SU-DHL-6 (cell line): ENCODE measurements around the gene C1QTNF1.

Experiments used
- H2AFZ ChIP-seq: fragments of 200-600 bp; sonication (generic); 2 replicates; pipeline ENCODE4 v1.6.1; 2014; ENCODE audit warnings: low read depth, mild to moderate bottlenecking, moderate library complexity, mixed read lengths, antibody characterized with exemption, low read length; ENCODE audit not compliant: severe bottlenecking
- H3F3A ChIP-seq: fragments of 200-600 bp; shearing (Covaris generic); 2 replicates; pipeline ENCODE4 v1.6.0; 2016; ENCODE audit warnings: antibody characterized with exemption, mild to moderate bottlenecking; ENCODE audit not compliant: insufficient read depth
- H3K27ac ChIP-seq: fragments of 200-600 bp; sonication (generic); 2 replicates; pipeline ENCODE4 v1.5.1; 2016; ENCODE audit warnings: low read depth, mild to moderate bottlenecking, low read length, moderate library complexity, mixed read lengths
- H3K27me3 ChIP-seq: fragments of 200-600 bp; sonication (generic), shearing (Covaris generic); 2 replicates; pipeline ENCODE4 v1.6.0; 2014; ENCODE audit warnings: mild to moderate bottlenecking, low read length
- H3K36me3 ChIP-seq: fragments of 200-600 bp; sonication (generic); 2 replicates; pipeline ENCODE4 v1.6.1; 2014; ENCODE audit warnings: mild to moderate bottlenecking, low read length, mixed read lengths
- H3K4me2 ChIP-seq: fragments of 300-600, 200-600 bp; shearing (Covaris generic), sonication (generic); 2 replicates; pipeline ENCODE4 v1.6.0; 2014; ENCODE audit warnings: low read length, low read depth, mild to moderate bottlenecking; ENCODE audit not compliant: poor library complexity, severe bottlenecking
- H3K4me3 ChIP-seq: fragments of 200-600 bp; sonication (generic); 2 replicates; pipeline ENCODE4 v1.5.1; 2014; ENCODE audit warnings: antibody characterized with exemption, low read length, mild to moderate bottlenecking, mixed read lengths; ENCODE audit not compliant: insufficient read depth, poor library complexity, severe bottlenecking
- H3K79me2 ChIP-seq: fragments of 200-600 bp; sonication (generic); 2 replicates; pipeline ENCODE4 v1.6.1; 2014; ENCODE audit warnings: mild to moderate bottlenecking, low read length, moderate library complexity; ENCODE audit not compliant: insufficient read depth
- H3K9ac ChIP-seq: fragments of 200-600 bp; sonication (generic); 2 replicates; pipeline ENCODE4 v1.7.0; 2014; ENCODE audit warnings: mild to moderate bottlenecking, low read length
- H3K9me2 ChIP-seq: fragments of 200-600 bp; sonication (generic); replicated peaks from 2 replicates; pipeline ENCODE4 v1.6.1; 2014; ENCODE audit warnings: low read length; ENCODE audit not compliant: insufficient read depth
- H3K9me3 ChIP-seq: fragments of 200-600 bp; sonication (generic); 2 replicates; pipeline ENCODE4 v1.6.1; 2014; ENCODE audit warnings: low read length, mixed read lengths; ENCODE audit not compliant: insufficient read depth
- H4K20me1 ChIP-seq: fragments of 200-600 bp; sonication (generic); 2 replicates; pipeline ENCODE4 v1.6.1; 2014; ENCODE audit warnings: low read depth, mild to moderate bottlenecking, antibody characterized with exemption, low read length, moderate library complexity, mixed read lengths
- CTCF ChIP-seq: fragments of 200-600 bp; sonication (generic); IDR thresholded peaks from one replicate; pipeline ENCODE4 v1.5.1; 2017; ENCODE audit warnings: antibody characterized with exemption, mild to moderate bottlenecking, low read length, moderate library complexity; ENCODE audit not compliant: insufficient read depth, poor library complexity, severe bottlenecking
- EZH2phosphoT487 ChIP-seq: fragments of 200-600 bp; sonication (generic), shearing (Covaris generic); conservative IDR thresholded peaks from 2 replicates; pipeline ENCODE4 v1.6.1; 2018; ENCODE audit warnings: mild to moderate bottlenecking, antibody characterized with exemption, low read length, moderate library complexity, mixed read lengths

Gene C1QTNF1

DNA sequence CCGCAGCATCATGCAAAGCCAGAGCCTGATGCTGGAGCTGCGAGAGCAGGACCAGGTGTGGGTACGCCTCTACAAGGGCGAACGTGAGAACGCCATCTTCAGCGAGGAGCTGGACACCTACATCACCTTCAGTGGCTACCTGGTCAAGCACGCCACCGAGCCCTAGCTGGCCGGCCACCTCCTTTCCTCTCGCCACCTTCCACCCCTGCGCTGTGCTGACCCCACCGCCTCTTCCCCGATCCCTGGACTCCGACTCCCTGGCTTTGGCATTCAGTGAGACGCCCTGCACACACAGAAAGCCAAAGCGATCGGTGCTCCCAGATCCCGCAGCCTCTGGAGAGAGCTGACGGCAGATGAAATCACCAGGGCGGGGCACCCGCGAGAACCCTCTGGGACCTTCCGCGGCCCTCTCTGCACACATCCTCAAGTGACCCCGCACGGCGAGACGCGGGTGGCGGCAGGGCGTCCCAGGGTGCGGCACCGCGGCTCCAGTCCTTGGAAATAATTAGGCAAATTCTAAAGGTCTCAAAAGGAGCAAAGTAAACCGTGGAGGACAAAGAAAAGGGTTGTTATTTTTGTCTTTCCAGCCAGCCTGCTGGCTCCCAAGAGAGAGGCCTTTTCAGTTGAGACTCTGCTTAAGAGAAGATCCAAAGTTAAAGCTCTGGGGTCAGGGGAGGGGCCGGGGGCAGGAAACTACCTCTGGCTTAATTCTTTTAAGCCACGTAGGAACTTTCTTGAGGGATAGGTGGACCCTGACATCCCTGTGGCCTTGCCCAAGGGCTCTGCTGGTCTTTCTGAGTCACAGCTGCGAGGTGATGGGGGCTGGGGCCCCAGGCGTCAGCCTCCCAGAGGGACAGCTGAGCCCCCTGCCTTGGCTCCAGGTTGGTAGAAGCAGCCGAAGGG is 24.2 kb downstream of the C1QTNF1 start:
- no peak overlapping the region for H3K27ac ChIP-seq
- TF ChIP-seq CTCF (no peak), EZH2phosphoT487 (no peak)
- no peak overlapping the region for H3K4me2 ChIP-seq
- H3K79me2 ChIP-seq = no peaks in the 10 kb centered on the region
- H4K20me1 ChIP-seq = no peaks in the 10 kb centered on the region
- no peak overlapping the region for H2AFZ ChIP-seq
- H3K27me3 ChIP-seq = no peaks in the 10 kb centered on the region
- H3K4me3 ChIP-seq = no peak overlapping the region
- H3K9ac ChIP-seq = no peak overlapping the region
- H3K9me3 ChIP-seq = no peaks in the 10 kb centered on the region
- H3K9me2 ChIP-seq = no peaks in the 10 kb centered on the region
- no peaks in the 10 kb centered on the region for H3K36me3 ChIP-seq
- H3F3A ChIP-seq = no peaks in the 10 kb centered on the region

- Histone ChIP-seq H3K9me2 (no peaks in the 10 kb centered on the region), H3K27ac (no peak overlapping the region), H4K20me1 (no peaks in the 10 kb centered on the region), H3K4me3 (no peak overlapping the region), H3K9me3 (no peaks in the 10 kb centered on the region), H3F3A (no peaks in the 10 kb centered on the region), H3K9ac (no peak overlapping the region), H3K36me3 (no peaks in the 10 kb centered on the region), H3K79me2 (no peaks in the 10 kb centered on the region), H3K27me3 (no peaks in the 10 kb centered on the region), H2AFZ (no peak overlapping the region), H3K4me2 (no peak overlapping the region)
- TF ChIP-seq EZH2phosphoT487 (no peak), CTCF (no peak)
Observed at GRCh38 chr17:79048826-79049755, 25.1 kb downstream of the C1QTNF1 start.

DNA sequence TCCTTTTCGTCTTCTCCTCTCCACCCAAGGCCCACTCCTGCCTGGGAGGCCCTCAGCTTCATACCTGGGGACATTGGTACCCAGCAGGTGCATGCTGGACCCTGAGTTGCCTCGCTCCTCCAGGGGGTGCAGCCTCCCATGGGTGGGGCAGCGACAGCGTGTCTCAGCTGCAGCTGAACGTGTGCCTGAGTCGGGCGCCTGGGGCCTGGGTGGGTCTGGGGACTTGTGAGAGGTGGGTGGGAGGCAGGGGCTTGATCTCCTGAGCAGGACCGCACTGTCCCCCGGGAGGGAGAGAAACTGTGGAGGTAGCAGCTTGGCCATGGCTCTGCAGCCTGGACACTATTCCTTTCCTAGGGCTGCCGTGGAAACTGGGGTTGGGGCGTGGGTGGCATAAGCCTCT is 25.9 kb downstream of the C1QTNF1 start:
- Histone ChIP-seq H3K4me3 (no peak overlapping the region), H3K27me3 (no peaks in the 10 kb centered on the region; the same call in 1 of the 2 replicates), H3K27ac (no peak overlapping the region), H4K20me1 (no peaks in the 10 kb centered on the region), H3K9ac (no peak overlapping the region), H3K9me3 (no peaks in the 10 kb centered on the region), H3K9me2 (no peaks in the 10 kb centered on the region), H3F3A (no peaks in the 10 kb centered on the region), H3K79me2 (no peaks in the 10 kb centered on the region), H2AFZ (no peak overlapping the region), H3K4me2 (no peak overlapping the region), H3K36me3 (no peaks in the 10 kb centered on the region)
- TF ChIP-seq CTCF (no peak), EZH2phosphoT487 (no peak)
